ENCODE results near the gene TBL1Y.

- TF ChIP-seq CTCF (IDR thresholded peaks at IDR 0.05; ENCODE audit: insufficient read depth, low read depth, low read length): no peak
- TF ChIP-seq EZH2 (IDR thresholded peaks at IDR 0.05; ENCODE audit: insufficient read depth, low read length): no peak
These were observed 56.0 kb downstream of the TBL1Y start for GRCh38 chrY:6966521-6966920.

Data from astrocyte (in vitro differentiated cells and primary cell).